HepG2 (cell line): ENCODE results near the gene GALNTL6. TPM values are rescaled to one million over a fixed set of nuclear protein-coding genes. Genes with fewer than 3 reads are reported as not detected.

Source experiments
- ATAC-seq: fragments of 200-7000 bp; cut with Tn5 transposase; 3 replicates; pipeline ENCODE4 v1.9.1; 2020; ENCODE audit warnings: mild to moderate bottlenecking, moderate library complexity
- BruUV-seq: library from RNA; stranded (reverse); fragments of 400-500 nt; replicated peaks from 2 replicates; lab custom pipeline; 2021; lab: Mats Ljungman, UMichigan
- CTCF ChIA-PET: fragments of 300-600 bp; formaldehyde crosslinking; extraction: SDS; loops from one replicate; lab custom pipeline; 2021; ENCODE audit warnings: low total read pairs, inconsistent platforms, low intra/inter-chr PET ratio; lab: Yijun Ruan, JAX
- POLR2A ChIA-PET: fragments of 350-600 bp; sonication (Branson Sonifier 250); formaldehyde crosslinking; loops from one replicate; lab custom pipeline; 2020; ENCODE audit warnings: antibody characterized with exemption, inconsistent platforms; lab: Yijun Ruan, JAX
- DNase-seq: peaks from one replicate; pipeline ENCODE4 v3.0.0-alpha.2; 2015; ENCODE audit warnings: low spot score
- FAIRE-seq: peaks from 3 replicates; lab custom pipeline; 2011; peaks lifted over from hg19 to GRCh38; lab: Jason Lieb, UNC
- H2AFZ ChIP-seq: one replicate; pipeline ENCODE4 v1.6.1; 2011; ENCODE audit warnings: low read length, inconsistent platforms
- H3K27ac ChIP-seq: fragments of 300-600 bp; 3 replicates; pipeline ENCODE4 v1.8.0; 2011; ENCODE audit warnings: mixed run types, mild to moderate bottlenecking, mixed read lengths, low read length, inconsistent platforms; ENCODE audit not compliant: insufficient read depth; ENCODE audit errors: extremely low read length
- H3K27me3 ChIP-seq, 2 experiments: fragments of 200-600 bp in 1 of 2; 2 replicates in 1 of 2; 3 replicates in 1 of 2; pipeline versions ENCODE4 v1.6.0 to v1.8.0; 2011; ENCODE audit warnings: low read length in 2 of 2, mild to moderate bottlenecking in 2 of 2, moderate library complexity in 2 of 2, inconsistent platforms in 1 of 2; ENCODE audit not compliant: insufficient read depth in 2 of 2, control insufficient read depth in 1 of 2
- H3K36me3 ChIP-seq, 2 experiments: fragments of 200-600 bp in 1 of 2; replicated peaks in 1 of 2; 2 replicates in 1 of 2; 3 replicates in 1 of 2; pipeline versions ENCODE4 v1.5.1 to v1.8.0; 2011; ENCODE audit warnings: low read length in 2 of 2, inconsistent platforms in 1 of 2; ENCODE audit not compliant: insufficient read depth in 2 of 2, control insufficient read depth in 1 of 2
- H3K4me1 ChIP-seq: 2 replicates; pipeline ENCODE4 v1.5.1; 2012; ENCODE audit warnings: low read length, inconsistent platforms; ENCODE audit not compliant: insufficient read depth
- H3K4me2 ChIP-seq: 2 replicates; pipeline ENCODE4 v1.6.0; 2011; ENCODE audit warnings: low read depth, low read length, inconsistent platforms
- H3K4me3 ChIP-seq, 3 experiments: fragments of 200-600 bp in 1 of 3; sonication (generic), shearing (Covaris generic) in 1 of 3; replicated peaks in 1 of 3; 2 replicates each; pipeline ENCODE4 v1.5.1; 2011 to 2016; ENCODE audit warnings: low read length in 3 of 3, inconsistent platforms in 2 of 3, low read depth in 2 of 3, mild to moderate bottlenecking in 2 of 3, control low read depth in 1 of 3, mixed read lengths in 1 of 3; ENCODE audit not compliant: insufficient read depth in 1 of 3
- H3K79me2 ChIP-seq: one replicate; pipeline ENCODE4 v1.6.1; 2011; ENCODE audit warnings: low read length, inconsistent platforms; ENCODE audit not compliant: insufficient read depth
- H3K9ac ChIP-seq: 2 replicates; pipeline ENCODE4 v1.6.0; 2011; ENCODE audit warnings: mild to moderate bottlenecking, low read depth, low read length, inconsistent platforms; ENCODE audit not compliant: insufficient read depth
- H3K9me3 ChIP-seq: 2 replicates; pipeline ENCODE4 v1.5.1; 2012; ENCODE audit warnings: mild to moderate bottlenecking, low read length
- H4K20me1 ChIP-seq: 2 replicates; pipeline ENCODE4 v1.6.0; 2011; ENCODE audit warnings: inconsistent platforms, mild to moderate bottlenecking, low read length, moderate library complexity; ENCODE audit not compliant: insufficient read depth
- RFXANK ChIP-seq: IDR thresholded peaks from 2 replicates; pipeline ENCODE4 v1.6.1; 2016
- ZNF280B ChIP-seq: sonication (generic); formaldehyde crosslinking; IDR thresholded peaks from 2 replicates; pipeline ENCODE4 v1.5.0; 2020; ENCODE audit warnings: missing genetic modification reagents, mild to moderate bottlenecking, borderline replicate concordance
- ZNF430 ChIP-seq: sonication (generic); formaldehyde crosslinking; IDR thresholded peaks from 2 replicates; pipeline ENCODE4 v1.9.0; 2021; ENCODE audit warnings: mild to moderate bottlenecking, missing genetic modification reagents
- ZNF747 ChIP-seq: sonication (generic); formaldehyde crosslinking; IDR thresholded peaks from 2 replicates; pipeline ENCODE4 v1.8.1; 2023; ENCODE audit warnings: missing genetic modification reagents, mild to moderate bottlenecking, borderline replicate concordance
- in situ Hi-C: cut with HindIII; loops from 2 replicates; pipeline ENCODE4 v1.10.0; 2017; ENCODE audit warnings: low pct_unique_long_range_greater_than_20kb; ENCODE audit not compliant: extremely low pct_ligation_motif_present
- intact Hi-C: fragments of 100-400 bp; cut with micrococcal nuclease; formaldehyde crosslinking; loops from one replicate; pipeline ENCODE4 v1.10.0; 2022; ENCODE audit not compliant: unreplicated experiment
- polyA plus RNA-seq, 8 experiments: library from polyadenylated mRNA; depleted of rRNA in 3 of 8; stranded (reverse) in 7 of 8; unstranded in 1 of 8; fragments of >200 nt; fragmentation: Illumina TruSeq in 4 of 8; extraction: Trizol in 4 of 8; gene quantifications; 2 replicates each; pipeline versions ENCODE4 v1.2.1 to v1.2.3, GENCODE V29; 2011 to 2016; ENCODE audit warnings: low read depth in 4 of 8, missing spikeins in 1 of 8, mixed read lengths in 1 of 8; ENCODE audit not compliant: insufficient read depth in 1 of 8
- total RNA-seq, 5 experiments: library from RNA; depleted of rRNA; stranded (reverse); fragments of >200 nt; fragmentation: Illumina TruSeq; extraction: Trizol; gene quantifications; 2 replicates each; pipeline ENCODE4 v1.2.3, GENCODE V29; 2016; ENCODE audit warnings: low read depth in 1 of 5
- TF ChIP-seq, protein P1 (sequence below): sonication (generic); formaldehyde crosslinking; IDR thresholded peaks from 2 replicates; pipeline ENCODE4 v1.5.1; 2020; ENCODE audit warnings: missing genetic modification reagents, mild to moderate bottlenecking, borderline replicate concordance

Gene GALNTL6
- total and polyA plus RNA-seq, 2 of the 13 experiments (the other 11 are each of a cell fraction or from before 2014, with no cell fraction given), result not detected

- TF ChIP-seq ZNF430 (CRISPR knock-in tag) (no peak), RFXANK (no peak), ZNF280B (CRISPR knock-in tag) (no peak)
Observed at GRCh38 chr4:172068506-172068905, 255.3 kb downstream of the GALNTL6 start (continued).

GRCh38 chr4:172073590-172073989 is 260.4 kb downstream of the GALNTL6 start:
- Histone ChIP-seq H3K79me2 (no peaks in the 10 kb centered on the region), H3K36me3 (no peaks in the 10 kb centered on the region), H3K27me3 (no peaks in the 10 kb centered on the region), H3K9ac (no peak overlapping the region), H3K4me1 (no peaks in the 10 kb centered on the region), H2AFZ (no peak overlapping the region), H3K4me3 (no peak overlapping the region), H3K9me3 (no peaks in the 10 kb centered on the region), H4K20me1 (no peaks in the 10 kb centered on the region), H3K4me2 (no peak overlapping the region), H3K27ac (no peak overlapping the region)
- ChIA-PET POLR2A (no interaction called here), CTCF (no interaction called here)
- in situ Hi-C loops, result no loop called here
- DNase-seq (no peak), ATAC-seq (no peak), FAIRE-seq (no peak)
- BruUV-seq, result no TSS peak
- TF ChIP-seq, protein P1, sequence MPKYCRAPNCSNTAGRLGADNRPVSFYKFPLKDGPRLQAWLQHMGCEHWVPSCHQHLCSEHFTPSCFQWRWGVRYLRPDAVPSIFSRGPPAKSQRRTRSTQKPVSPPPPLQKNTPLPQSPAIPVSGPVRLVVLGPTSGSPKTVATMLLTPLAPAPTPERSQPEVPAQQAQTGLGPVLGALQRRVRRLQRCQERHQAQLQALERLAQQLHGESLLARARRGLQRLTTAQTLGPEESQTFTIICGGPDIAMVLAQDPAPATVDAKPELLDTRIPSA (CRISPR knock-in tag), result no peak
- TF ChIP-seq ZNF747 (CRISPR knock-in tag), result no peak
- intact Hi-C loops, result no loop called here
